ENCODE measurements around the gene KLK11. TPM values are rescaled to one million over a fixed set of nuclear protein-coding genes. Genes with fewer than 3 reads are reported as not detected.

KLK11 gene
- total and polyA plus RNA-seq, 11 donors: 0.32 to 19.1 (median 0.38) TPM; not detected in 7

DNA sequence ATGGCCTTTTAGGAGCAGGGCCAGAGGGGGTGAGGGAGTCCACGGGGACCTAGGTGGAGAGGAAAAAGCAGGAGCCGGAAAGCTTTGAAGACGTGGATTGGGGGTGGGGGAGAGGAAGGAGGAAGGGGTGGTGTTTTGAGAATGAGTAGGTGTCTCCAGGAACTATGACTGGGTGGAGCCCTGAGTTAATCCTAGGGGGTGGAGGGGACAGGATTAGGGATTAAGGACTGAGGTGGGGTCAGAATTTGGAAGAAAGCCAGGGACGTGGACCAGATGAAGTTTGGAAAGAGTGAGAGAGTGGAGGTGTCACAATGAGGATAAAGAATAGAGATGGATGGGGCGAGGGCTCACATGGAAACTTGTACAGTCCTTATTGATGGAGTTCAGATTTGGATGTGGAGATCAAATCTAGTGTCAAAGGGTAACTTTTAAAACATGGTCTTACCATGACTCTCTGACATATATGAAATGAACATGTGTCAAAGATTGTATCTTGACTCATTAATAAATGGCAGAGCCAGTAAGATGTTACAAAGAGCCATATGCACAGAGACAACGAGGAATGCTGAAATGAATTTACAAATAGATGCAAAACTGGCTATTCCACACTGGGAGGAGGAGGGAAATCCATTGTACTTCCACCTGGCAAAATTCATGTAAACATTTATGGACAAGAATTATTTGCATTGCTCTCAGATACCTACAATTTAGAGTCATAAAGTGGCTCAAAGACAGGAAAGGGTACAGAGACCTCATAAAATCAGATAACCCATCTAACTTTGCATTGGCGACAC lies 40.2 kb upstream of the KLK11 start:
- no peaks in the 10 kb centered on the region for H3K9me3 ChIP-seq
- H3K27me3 ChIP-seq: peaks cover 0 to 38% (median 8%) of the 10 kb centered on the region in 9 donors
- H3K27ac ChIP-seq: no peak overlapping the region
- intact Hi-C loops (cut with DNase I): no loop called here
- no peak overlapping the region for H3K4me3 ChIP-seq
- TF ChIP-seq POLR2A (IDR thresholded peaks at IDR 0.05) (no peak), CTCF (IDR thresholded peaks at IDR 0.05) (no peak)
- peak in 1 of 4 donors; percentile 15 for ATAC-seq
- no peaks in the 10 kb centered on the region for H3K36me3 ChIP-seq
- DNase-seq: no peak
- H3K4me1 ChIP-seq: peaks cover 0 to 15% (median 5%) of the 10 kb centered on the region in 12 donors
- 57 to 66% (median 63%) methylated on average over 7 of the region's 7 CpGs for WGBS, 4 donors

DNA sequence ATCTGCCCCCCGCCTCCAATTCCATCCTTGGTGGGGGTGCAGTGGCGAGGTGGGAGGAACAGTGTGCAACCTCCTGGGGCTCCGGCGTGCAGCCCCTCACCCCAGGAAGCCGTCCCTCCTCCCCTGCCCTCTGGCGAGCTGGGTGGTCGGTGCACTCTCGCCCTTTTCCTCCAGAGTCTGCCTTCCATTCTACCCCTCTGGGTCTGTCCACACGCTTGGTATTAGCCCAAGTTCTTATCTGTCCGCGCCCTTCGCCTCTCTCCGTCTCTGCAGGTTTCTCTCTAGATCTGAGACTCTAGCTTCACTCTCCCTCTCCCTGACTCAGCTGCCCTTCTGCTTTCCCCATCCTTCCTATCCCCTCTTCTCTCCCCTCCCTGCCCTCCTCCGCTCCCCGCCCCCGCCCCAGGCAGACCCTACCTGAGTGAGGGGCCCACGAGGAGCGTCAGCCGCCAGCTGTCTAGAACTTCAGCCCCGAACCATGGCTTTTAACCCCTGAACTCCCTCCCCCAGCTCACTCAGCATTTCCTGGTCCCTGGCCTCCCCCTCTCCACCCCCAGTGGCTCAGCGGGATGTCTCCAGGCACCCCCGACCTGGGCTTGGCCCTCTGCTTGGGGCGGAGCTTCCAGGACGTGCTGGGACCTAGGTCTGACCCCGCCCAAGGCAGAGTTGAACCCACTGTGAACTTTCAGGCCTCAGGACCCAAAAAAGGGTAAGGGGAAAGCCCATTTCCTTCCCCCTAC lies 39.0 kb upstream of the KLK11 start:
- H3K27me3 ChIP-seq: peaks cover 0 to 38% (median 8%) of the 10 kb centered on the region in 9 donors
- WGBS, 4 donors: 11 to 21% (median 15%) methylated on average over 25 of the region's 25 CpGs

DNA sequence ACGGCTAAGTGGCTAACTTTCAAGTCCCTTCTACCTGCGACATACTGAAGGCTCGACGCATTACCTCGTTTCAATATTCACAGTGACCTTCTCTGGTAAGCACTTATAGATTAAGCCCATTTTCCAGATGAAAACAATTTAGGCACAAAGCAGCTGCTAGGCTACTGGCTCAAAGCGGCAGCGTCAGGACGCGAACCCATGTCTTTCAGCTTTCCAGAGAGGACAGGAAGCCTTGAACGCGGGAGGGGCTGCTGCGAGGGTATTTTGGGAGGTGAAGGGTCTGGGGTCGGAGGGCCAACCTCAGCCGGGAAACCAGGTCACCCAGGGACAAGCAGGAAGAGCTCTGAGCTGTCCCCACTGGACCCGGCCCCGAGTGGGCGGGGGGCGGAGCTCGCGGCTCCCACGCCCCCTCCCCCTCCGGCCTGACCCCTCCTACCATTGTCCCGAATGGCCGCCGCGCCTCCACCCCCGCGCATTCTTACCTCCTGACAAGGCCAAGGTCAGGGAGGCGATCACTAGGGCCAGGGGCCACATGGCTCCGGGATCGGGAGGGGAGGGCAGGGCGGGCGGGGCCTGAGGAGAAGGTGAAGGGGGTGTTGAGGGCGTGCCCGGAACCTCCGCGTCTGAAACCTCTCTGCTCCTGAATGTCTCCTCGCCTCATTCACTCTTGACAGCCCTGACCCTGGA lies 38.3 kb upstream of the KLK11 start, which contains the start of gene KLK13:
TSS of gene KLK13 (minus strand) at position 559 of the 687 bp plus-strand sequence. CDS start at position 534, 25 bp downstream.
- 12 to 32% (median 19%) methylated on average over 18 to 38 of the region's 38 CpGs for WGBS, 4 donors
- no peaks in the 10 kb centered on the region for H3K36me3 ChIP-seq
- peaks cover 0 to 15% (median 5%) of the 10 kb centered on the region in 12 donors for H3K4me1 ChIP-seq
- intact Hi-C loops (cut with DNase I): no loop called here
- DNase-seq (peak; percentile 37 to 74 (median 56)), ATAC-seq (peak in 3 of 4 donors; percentile 77 to 95 (median 85))
- H3K9me3 ChIP-seq: no peaks in the 10 kb centered on the region
- H3K4me3 ChIP-seq: peak within 1 kb of the TSS in 9 of 12 donors; percentile 31 to 44 (median 42)
- TF ChIP-seq CTCF (IDR thresholded peaks at IDR 0.05) (no peak), POLR2A (IDR thresholded peaks at IDR 0.05) (no peak)
- H3K27ac ChIP-seq: peak within 1 kb of the TSS in 1 of 12 donors; percentile 43
- peaks cover 0 to 38% (median 8%) of the 10 kb centered on the region in 9 donors for H3K27me3 ChIP-seq

More for the DNA sequence above, 39.0 kb upstream of the KLK11 start:
- intact Hi-C loops (cut with DNase I): no loop called here
- Histone ChIP-seq H3K27ac (peak overlapping the region in 1 of 12 donors; percentile 43), H3K36me3 (no peaks in the 10 kb centered on the region), H3K9me3 (no peaks in the 10 kb centered on the region), H3K4me3 (peak overlapping the region in 9 of 12 donors; percentile 31 to 44 (median 42)), H3K4me1 (peaks cover 0 to 15% (median 5%) of the 10 kb centered on the region in 12 donors)
- DNase-seq (no peak), ATAC-seq (peak in 3 of 4 donors; percentile 17 to 33 (median 25))
- TF ChIP-seq POLR2A (IDR thresholded peaks at IDR 0.05) (no peak), CTCF (IDR thresholded peaks at IDR 0.05) (no peak)
